ENCODE data around the gene ITFG1. TPM values are rescaled to one million over a fixed set of nuclear protein-coding genes. Genes with fewer than 3 reads are reported as not detected.

Gene ITFG1
- total and polyA plus RNA-seq, 2 of the 13 experiments (the other 11 are each of a cell fraction or from before 2014, with no cell fraction given) = 74.5 to 150 TPM

GRCh38 chr16:47143677-47144558, 316.9 kb downstream of the ITFG1 start, which contains the start of gene NETO2 (continued):
- TF ChIP-seq ZFP36 (IDR thresholded peaks at IDR 0.05; ENCODE audit: borderline replicate concordance, low read depth, low read length, partially characterized antibody) (no peak), KAT8 (CRISPR knock-in tag; IDR thresholded peaks at IDR 0.05) (no peak), MEF2D (CRISPR knock-in tag; IDR thresholded peaks at IDR 0.05) (no peak), MXI1 (IDR thresholded peaks at IDR 0.05; ENCODE audit: borderline replicate concordance, low read depth, low read length) (no peak), ZNF446 (CRISPR knock-in tag; IDR thresholded peaks at IDR 0.05) (no peak), ZBTB26 (CRISPR knock-in tag; IDR thresholded peaks at IDR 0.05; ENCODE audit: borderline replicate concordance) (no peak), THYN1 (CRISPR knock-in tag; IDR thresholded peaks at IDR 0.05; ENCODE audit: borderline replicate concordance, low read depth) (no peak), SRSF4 (IDR thresholded peaks at IDR 0.05; ENCODE audit: low read depth, low read length, poor library complexity, severe bottlenecking) (no peak), ZNF232 (CRISPR knock-in tag; IDR thresholded peaks at IDR 0.05; ENCODE audit: borderline replicate concordance) (no peak), ZNF788 (CRISPR knock-in tag; IDR thresholded peaks at IDR 0.05; ENCODE audit: borderline replicate concordance) (peak; percentile 61; the same call in 1 of the 2 replicates), AFF4 (CRISPR knock-in tag; IDR thresholded peaks at IDR 0.05) (no peak), MTERF4 (CRISPR knock-in tag; IDR thresholded peaks at IDR 0.05) (no peak), KMT2B (CRISPR knock-in tag; IDR thresholded peaks at IDR 0.05) (no peak), CENPT (CRISPR knock-in tag; IDR thresholded peaks at IDR 0.05; ENCODE audit: low read depth) (no peak), HES4 (CRISPR knock-in tag; IDR thresholded peaks at IDR 0.05; ENCODE audit: borderline replicate concordance) (peak; percentile 56; the same call in 1 of the 2 replicates), CC2D1A (CRISPR knock-in tag; IDR thresholded peaks at IDR 0.05) (no peak), RBFOX2 (IDR thresholded peaks at IDR 0.05; ENCODE audit: low read depth, low read length) (peak; percentile 18; the same call in 1 of the 2 replicates), ZFP91 (CRISPR knock-in tag; IDR thresholded peaks at IDR 0.05; ENCODE audit: borderline replicate concordance) (peak; percentile 48; the same call in 1 of the 2 replicates), TERF1 (CRISPR knock-in tag; IDR thresholded peaks at IDR 0.05) (no peak)

All from HepG2 (cell line).